Measurements from ENCODE around the gene ZBTB7A. TPM values are rescaled to one million over a fixed set of nuclear protein-coding genes. Genes with fewer than 3 reads are reported as not detected.

ZBTB7A gene
- polyA plus RNA-seq, 2 of the 4 experiments (the other 2 are of a cell fraction) = 2.3 to 11.6 TPM

DNA sequence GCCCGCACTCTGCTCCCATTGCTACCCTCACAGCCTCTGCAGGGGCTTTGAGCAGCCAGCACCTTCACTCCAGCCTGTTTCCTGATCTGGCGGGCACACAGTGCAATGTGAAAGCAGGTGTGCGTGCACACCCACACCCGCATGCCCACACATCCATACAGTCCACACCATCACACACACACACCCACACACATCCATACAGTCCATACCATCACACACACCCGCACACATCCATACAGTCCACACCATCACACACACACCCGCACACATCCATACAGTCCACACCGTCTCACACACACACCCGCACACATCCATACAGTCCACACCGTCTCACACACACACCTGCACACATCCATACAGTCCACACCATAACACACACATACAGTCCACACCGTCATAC, 31.1 kb downstream of the ZBTB7A start:
- Histone ChIP-seq H3K27ac (no peak overlapping the region), H3K9me3 (no peaks in the 10 kb centered on the region), H3K4me1 (no peaks in the 10 kb centered on the region), H3K4me2 (no peak overlapping the region), H3K4me3 (no peak overlapping the region)
- CTCF ChIA-PET = interaction anchor here (1.1 to 1.4 kb wide), 2 partner anchors 50 to 154 kb away, joined by 3 to 4 read pairs; partner anchors contain the start of gene EEF2
- no peak for DNase-seq (ENCODE audit: low read depth in 1 of 2, low spot score in 1 of 2)
- ATAC-seq = peak in 1 of 2 experiments; percentile 66; a peak in 4 of 6 replicates
- TF ChIP-seq RNF2 (IDR thresholded peaks at IDR 0.05; ENCODE audit: borderline replicate concordance, low read depth) (no peak), SREBF2 (IDR thresholded peaks at IDR 0.05) (no peak), EHF (CRISPR knock-in tag; IDR thresholded peaks at IDR 0.05) (no peak), HEYL (CRISPR knock-in tag; IDR thresholded peaks at IDR 0.05) (no peak), EP300 (IDR thresholded peaks at IDR 0.05) (no peak), RFX5 (IDR thresholded peaks at IDR 0.05) (no peak), JUN (IDR thresholded peaks at IDR 0.05) (no peak), ESRRA (IDR thresholded peaks at IDR 0.05; ENCODE audit: borderline replicate concordance, low read length) (no peak), CBX2 (IDR thresholded peaks at IDR 0.05; ENCODE audit: borderline replicate concordance, low read depth) (no peak), RARB (CRISPR knock-in tag; IDR thresholded peaks at IDR 0.05) (no peak), MYC (IDR thresholded peaks at IDR 0.05; ENCODE audit: borderline replicate concordance, low read length) (no peak), RAD21 (conservative IDR thresholded peaks at IDR 0.05 in 1 of 2, IDR thresholded peaks at IDR 0.05 in 1 of 2) (no peak), HDAC2 (IDR thresholded peaks at IDR 0.05) (no peak), KDM5A (IDR thresholded peaks at IDR 0.05) (no peak), HOXB13 (CRISPR knock-in tag; IDR thresholded peaks at IDR 0.05; ENCODE audit: low read depth) (no peak), ZSCAN20 (CRISPR knock-in tag; IDR thresholded peaks at IDR 0.05) (no peak)
- POLR2A ChIA-PET = no interaction called here
- FAIRE-seq = no peak
- WGBS (ENCODE audit: missing lambda C conversion rate) = 64% methylated on average over 10 of the region's 10 CpGs

DNA sequence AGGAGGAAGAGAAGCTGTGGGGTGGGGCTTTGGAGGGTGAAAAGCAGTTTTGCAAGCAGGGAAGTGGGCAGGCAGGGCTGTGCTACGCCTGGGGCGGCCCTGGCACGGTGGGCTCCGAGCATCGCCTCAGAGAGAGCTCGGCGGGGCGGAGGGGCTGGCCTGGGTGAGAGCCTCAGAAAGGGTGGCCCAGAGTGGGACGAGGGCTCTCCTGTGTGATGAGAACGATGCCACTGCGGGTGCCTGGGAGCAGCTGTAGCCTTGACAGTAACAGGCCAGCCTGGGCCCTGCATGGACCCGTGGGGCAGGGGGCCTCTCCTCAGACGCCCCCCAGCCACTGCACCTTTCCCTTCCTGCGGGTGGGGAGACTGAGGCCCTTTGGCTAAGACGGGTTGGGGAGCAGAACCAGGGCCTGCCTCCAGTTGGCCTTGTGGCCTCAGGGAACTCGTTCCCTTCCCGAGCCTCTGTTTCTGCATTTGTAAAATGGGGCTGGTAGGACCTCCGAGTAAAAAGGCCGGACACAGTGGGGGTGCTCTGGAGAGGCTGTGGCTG, 31.6 kb downstream of the ZBTB7A start:
- Histone ChIP-seq H3K4me2 (no peak overlapping the region), H3K4me3 (no peak overlapping the region), H3K4me1 (no peaks in the 10 kb centered on the region), H3K27ac (no peak overlapping the region), H3K9me3 (no peaks in the 10 kb centered on the region)
- ATAC-seq (peak; percentile 14 to 32; a peak in 3 of 6 replicates), DNase-seq (ENCODE audit: low read depth in 1 of 2, low spot score in 1 of 2) (no peak), FAIRE-seq (no peak)
- ChIA-PET POLR2A (no interaction called here), CTCF (interaction anchor here (1.1 to 1.4 kb wide), 2 partner anchors 49 to 155 kb away, joined by 3 to 4 read pairs; partner anchors contain the start of gene EEF2)
- no peak for TF ChIP-seq MAFK (IDR thresholded peaks at IDR 0.05; ENCODE audit: partially characterized antibody)
- TF ChIP-seq KDM5A (IDR thresholded peaks at IDR 0.05) = no peak
- TF ChIP-seq CBX2 (IDR thresholded peaks at IDR 0.05; ENCODE audit: borderline replicate concordance, low read depth) = no peak
- TF ChIP-seq EHMT2 (IDR thresholded peaks at IDR 0.05; ENCODE audit: low read depth) = no peak
- TF ChIP-seq, protein P1, sequence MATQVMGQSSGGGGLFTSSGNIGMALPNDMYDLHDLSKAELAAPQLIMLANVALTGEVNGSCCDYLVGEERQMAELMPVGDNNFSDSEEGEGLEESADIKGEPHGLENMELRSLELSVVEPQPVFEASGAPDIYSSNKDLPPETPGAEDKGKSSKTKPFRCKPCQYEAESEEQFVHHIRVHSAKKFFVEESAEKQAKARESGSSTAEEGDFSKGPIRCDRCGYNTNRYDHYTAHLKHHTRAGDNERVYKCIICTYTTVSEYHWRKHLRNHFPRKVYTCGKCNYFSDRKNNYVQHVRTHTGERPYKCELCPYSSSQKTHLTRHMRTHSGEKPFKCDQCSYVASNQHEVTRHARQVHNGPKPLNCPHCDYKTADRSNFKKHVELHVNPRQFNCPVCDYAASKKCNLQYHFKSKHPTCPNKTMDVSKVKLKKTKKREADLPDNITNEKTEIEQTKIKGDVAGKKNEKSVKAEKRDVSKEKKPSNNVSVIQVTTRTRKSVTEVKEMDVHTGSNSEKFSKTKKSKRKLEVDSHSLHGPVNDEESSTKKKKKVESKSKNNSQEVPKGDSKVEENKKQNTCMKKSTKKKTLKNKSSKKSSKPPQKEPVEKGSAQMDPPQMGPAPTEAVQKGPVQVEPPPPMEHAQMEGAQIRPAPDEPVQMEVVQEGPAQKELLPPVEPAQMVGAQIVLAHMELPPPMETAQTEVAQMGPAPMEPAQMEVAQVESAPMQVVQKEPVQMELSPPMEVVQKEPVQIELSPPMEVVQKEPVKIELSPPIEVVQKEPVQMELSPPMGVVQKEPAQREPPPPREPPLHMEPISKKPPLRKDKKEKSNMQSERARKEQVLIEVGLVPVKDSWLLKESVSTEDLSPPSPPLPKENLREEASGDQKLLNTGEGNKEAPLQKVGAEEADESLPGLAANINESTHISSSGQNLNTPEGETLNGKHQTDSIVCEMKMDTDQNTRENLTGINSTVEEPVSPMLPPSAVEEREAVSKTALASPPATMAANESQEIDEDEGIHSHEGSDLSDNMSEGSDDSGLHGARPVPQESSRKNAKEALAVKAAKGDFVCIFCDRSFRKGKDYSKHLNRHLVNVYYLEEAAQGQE (IDR thresholded peaks at IDR 0.05) = no peak
- TF ChIP-seq JUN (IDR thresholded peaks at IDR 0.05) = no peak
- no peak for TF ChIP-seq RAD21 (conservative IDR thresholded peaks at IDR 0.05 in 1 of 2, IDR thresholded peaks at IDR 0.05 in 1 of 2)
- TF ChIP-seq, protein P2, sequence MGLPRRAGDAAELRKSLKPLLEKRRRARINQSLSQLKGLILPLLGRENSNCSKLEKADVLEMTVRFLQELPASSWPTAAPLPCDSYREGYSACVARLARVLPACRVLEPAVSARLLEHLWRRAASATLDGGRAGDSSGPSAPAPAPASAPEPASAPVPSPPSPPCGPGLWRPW (IDR thresholded peaks at IDR 0.05) = no peak
- TF ChIP-seq, protein P3, sequence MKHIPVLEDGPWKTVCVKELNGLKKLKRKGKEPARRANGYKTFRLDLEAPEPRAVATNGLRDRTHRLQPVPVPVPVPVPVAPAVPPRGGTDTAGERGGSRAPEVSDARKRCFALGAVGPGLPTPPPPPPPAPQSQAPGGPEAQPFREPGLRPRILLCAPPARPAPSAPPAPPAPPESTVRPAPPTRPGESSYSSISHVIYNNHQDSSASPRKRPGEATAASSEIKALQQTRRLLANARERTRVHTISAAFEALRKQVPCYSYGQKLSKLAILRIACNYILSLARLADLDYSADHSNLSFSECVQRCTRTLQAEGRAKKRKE (CRISPR knock-in tag; IDR thresholded peaks at IDR 0.05; ENCODE audit: low read depth) = no peak
- no peak for TF ChIP-seq ZSCAN20 (CRISPR knock-in tag; IDR thresholded peaks at IDR 0.05)
- no peak for TF ChIP-seq KDM1A (IDR thresholded peaks at IDR 0.05; ENCODE audit: low read depth)
- no peak for TF ChIP-seq NPAS2 (CRISPR knock-in tag; IDR thresholded peaks at IDR 0.05; ENCODE audit: borderline replicate concordance)
- TF ChIP-seq GATA3 (IDR thresholded peaks at IDR 0.05; ENCODE audit: borderline replicate concordance) = no peak
- no peak for TF ChIP-seq EP300 (IDR thresholded peaks at IDR 0.05)
- no peak for TF ChIP-seq PHF8 (IDR thresholded peaks at IDR 0.05; ENCODE audit: borderline replicate concordance, low read depth)
- no peak for TF ChIP-seq FOSB (CRISPR knock-in tag; IDR thresholded peaks at IDR 0.05)
- WGBS (ENCODE audit: missing lambda C conversion rate) = 86% methylated on average over 18 of the region's 19 CpGs

Data from A549 (cell line).